Measurements from ENCODE around the gene TTLL5.
"Not testable (repeated sequence)": the region's sequence is repeated elsewhere in the genome, so short reads cannot be mapped to it uniquely, and the experiment has no call there.

TTLL5 gene

DNA sequence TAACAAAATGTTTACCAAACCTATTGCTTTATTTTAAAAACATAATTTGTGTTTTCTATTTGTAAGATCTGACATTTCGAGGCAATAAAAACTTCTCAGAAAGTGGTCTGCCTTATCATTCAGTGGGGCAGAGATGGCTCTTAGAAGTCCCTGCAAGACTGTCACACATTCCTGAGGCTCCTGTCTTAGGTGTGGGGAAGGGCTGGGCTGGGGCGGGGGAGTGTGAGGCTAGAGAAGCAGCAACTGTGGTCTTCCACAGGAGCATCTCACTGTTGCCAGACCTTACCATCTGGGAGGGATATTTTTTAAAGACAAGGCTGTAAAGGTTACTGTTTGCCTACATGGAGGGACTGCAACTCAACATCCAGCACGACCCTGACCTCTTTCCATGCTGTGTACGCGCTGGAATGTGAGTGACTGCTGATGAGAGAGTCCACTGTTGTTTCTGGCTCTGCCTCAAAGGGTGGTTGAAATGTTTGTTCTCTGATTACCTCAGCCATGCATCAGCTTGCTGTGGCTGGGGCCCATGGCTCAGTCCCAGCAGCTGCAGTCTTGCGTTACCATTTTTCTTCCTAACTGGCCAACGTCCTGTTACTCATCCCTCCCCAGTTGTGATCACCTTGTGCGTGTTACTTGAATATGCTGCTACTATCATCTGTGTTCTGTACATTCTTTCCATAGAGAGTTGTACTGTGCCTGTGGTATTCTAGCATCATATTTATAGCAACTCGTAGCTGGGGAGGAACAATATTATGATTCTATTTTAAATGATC is 12.8 kb upstream of the TTLL5 start:
- DNase-seq (ENCODE audit: low read depth) = peak; percentile 99

DNA sequence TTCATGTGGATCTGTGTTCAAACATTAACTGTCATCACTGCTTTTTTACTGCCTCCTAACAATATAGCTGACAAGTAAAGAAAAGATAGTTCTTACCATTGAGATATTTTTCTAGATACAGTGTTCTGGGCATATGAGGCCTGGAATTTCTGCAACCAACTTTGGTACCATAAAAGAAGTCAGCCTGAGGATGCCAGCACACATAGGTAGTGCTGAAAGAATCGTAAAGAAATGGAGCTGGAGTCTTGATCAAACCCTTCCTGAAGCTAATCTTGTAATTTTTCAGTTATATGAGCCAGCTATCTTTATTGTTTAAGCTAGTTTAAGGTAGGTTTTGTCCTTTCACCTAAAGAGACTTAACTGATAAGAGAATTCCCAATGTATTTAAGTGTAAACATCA is 11.7 kb upstream of the TTLL5 start:
- no peak for DNase-seq (ENCODE audit: low read depth)

DNA sequence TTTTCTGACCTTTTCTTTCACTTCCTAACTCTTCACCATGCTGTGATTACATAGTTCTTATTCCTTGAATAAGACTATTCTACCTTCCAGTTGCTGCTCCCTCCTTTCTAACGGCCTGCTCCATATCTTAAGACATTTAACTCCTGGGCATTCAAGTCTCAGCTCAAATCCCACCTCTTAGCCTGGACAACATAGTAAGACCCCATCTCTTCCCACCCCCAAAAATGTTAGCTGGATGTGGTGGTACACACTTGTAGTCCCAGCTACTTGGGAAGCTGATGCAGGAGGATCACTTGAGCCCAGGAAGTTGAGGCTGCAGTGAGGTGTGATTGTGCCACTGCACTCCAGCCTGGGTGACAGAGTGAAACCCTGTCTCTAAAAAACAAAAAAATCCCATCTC is 11.3 kb upstream of the TTLL5 start:
- DNase-seq (ENCODE audit: low read depth) = no peak

DNA sequence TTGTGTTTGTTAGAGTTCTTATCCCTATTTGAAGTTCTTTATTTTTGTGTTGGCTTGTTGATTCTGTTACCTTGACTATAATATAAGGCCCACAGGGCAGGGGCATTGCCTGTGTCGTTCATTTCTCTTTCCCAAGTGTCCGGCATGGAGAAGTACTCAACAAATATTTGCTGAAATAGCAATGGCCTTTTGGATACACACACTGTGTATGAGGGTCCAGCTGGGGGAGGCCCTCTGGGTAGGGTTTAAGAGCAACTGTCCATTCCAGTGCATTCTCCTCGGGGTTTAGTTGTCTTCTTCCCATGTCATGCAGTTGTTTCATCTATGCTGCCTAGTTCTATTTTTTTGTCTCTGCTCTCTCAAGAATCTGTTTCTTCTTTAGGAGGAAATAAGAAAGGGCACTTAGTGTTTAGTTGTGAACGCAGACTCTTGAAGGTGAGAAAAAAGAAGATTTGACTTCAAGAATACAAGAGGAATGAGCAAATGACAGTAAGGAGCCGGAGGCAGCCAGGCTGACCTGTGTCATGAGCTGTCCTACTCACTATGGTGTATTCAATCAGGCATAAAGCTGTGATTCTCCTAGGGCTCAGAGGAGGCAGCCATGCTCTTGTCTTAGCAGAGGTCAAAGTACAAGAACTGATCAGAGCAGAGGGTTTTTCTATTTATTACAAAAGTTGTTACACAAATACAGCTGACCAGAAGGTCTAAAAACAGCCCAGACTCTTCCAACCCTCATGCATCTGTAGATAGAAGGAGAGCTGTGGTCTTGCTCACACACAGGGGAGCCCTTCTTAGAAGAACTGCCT is 10.6 kb upstream of the TTLL5 start:
- no peak for DNase-seq (ENCODE audit: low read depth)

DNA sequence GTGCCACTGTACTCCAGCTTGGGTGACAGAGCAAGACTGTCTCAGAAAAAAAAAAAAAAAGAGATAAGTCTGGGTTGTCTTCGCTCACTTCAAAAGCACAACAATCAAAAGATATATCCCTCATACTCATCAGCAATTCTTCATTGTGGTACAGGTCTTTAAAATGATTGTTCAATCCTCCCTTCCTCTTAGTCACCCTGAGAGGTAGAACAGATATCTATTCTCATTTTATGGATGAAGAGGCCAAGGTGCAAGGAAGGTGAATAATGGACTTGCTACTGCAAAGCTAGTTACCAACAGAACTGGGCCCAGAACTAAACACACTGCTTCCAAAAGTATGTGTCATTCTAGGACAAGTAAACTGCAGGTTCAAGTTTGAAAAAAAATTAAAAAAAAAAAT is 7.5 kb upstream of the TTLL5 start:
- DNase-seq (ENCODE audit: low read depth) = no peak

DNA sequence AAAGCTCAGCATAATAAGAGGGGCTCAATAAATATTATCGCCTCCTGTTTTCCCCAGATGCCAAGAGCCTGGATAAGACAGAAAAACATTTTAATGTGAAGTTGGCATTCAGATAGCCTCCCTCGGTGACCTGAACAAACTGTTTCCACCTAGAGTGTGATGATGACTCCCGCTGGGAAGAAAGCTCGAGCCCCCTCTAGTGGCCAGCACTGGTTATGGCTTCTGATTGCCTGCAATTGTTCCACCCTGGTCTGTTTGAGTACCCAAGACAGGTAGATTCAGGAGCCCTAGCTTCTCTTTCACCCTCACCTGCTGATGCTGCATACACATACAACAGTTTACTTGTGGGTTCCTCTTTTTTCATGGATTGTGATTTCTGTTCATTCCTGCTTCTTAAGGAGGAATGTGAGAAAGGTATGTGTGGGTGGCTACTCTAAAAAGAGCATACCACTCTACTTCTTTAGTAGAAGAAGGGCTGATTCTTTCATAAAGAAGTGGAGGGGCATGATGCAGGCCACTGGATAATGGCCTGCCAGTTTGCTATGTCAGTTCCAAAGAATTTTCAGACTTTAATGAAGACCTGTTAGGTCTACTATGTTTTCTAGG is 6.8 kb upstream of the TTLL5 start:
- peak; percentile 42 for DNase-seq (ENCODE audit: low read depth)

DNA sequence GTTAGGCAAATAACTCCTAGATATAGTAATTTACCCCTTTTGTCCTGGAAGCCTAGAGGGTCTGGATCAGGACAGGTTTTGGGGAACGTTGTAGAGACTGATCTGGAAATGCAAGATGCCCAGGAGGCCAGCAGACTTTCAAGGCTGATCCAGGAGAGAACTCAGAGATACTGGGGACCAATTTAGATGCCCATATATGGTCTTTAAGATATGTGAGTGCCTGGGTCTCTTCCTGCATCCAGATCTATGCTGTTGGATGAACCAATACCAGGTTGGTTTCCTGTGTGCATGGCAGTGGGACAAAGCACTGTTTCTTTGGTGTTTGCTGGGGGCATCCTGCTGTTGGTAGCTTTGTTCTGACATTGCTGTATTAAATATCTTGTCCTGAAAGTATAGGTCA is 5.8 kb upstream of the TTLL5 start:
- no peak for DNase-seq (ENCODE audit: low read depth)

DNA sequence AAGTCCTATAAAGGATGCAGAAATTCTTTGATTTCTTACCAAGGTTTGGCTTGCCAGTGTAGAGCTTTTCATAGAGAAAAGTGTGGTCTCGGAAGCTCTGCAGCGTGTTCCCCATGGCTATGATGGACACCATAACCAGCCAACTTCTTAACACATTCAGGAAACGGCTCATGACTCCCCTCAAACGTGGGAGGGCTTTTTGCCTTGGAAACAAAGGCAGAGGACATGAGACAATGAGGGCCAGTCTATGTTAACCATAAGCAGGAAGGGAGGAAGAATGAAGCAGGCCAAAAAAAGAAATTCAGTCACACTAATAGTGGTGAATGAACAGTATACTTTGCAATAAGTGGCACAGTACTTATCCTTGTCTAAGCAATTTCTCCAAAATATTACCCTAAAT is 3.7 kb upstream of the TTLL5 start:
- no peak for DNase-seq (ENCODE audit: low read depth)

DNA sequence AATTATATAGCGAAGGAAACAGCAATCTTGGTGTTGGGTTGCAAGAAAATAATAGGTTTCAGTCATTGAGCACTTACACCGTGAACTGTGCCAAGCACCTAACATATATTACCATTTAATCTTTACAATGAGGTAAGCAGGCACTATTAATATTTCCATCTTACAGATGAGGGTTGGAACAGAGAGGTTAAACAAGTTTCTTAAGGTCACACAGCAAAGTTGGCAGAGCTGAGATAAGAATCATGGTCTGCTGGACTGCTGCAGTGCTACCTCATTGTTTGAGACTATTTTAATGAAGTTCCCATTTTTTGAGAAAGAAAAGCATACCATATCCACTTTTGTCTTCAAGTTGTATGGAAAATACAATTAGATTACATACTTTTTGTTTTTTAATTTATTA is 2.1 kb upstream of the TTLL5 start:
- DNase-seq (ENCODE audit: low read depth) = no peak

DNA sequence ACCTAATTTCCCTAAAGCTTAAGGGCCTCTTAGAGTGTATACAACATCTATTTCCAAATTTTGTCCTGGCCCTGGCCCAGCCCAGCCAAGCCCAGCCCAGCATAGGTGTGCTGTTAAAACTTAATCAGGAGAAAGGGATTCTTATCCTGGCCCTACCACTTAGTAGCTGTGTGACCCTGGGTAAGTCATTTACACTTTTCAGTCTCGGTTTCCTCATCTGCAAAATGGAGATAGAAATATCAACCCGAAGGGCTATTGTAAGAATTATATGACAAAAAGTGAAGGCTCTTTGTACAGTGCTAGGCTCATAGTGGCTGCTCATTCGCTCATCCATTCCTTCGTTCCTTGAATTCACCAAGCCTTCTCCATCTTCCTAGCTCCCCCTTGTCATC is 812 bp upstream of the TTLL5 start:
- no peak for DNase-seq (ENCODE audit: low read depth)

DNA sequence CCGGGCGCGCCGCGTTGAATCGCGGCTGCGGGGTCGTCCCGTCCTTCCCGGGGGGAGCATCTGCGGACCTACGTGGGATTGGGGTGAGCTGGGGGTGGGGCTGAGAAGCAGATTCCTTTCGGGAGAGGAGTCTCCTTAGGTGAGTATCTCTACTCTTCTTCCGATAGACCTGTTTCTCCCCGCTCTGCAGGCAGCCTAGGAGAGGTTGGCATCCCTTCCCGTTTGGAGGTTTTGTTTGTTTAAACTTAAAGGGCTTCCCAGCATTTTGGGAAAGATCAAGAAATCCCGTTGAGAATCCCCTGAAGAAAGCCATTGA is 411 bp downstream of the TTLL5 start:
- DNase-seq (ENCODE audit: low read depth) = no peak

DNA sequence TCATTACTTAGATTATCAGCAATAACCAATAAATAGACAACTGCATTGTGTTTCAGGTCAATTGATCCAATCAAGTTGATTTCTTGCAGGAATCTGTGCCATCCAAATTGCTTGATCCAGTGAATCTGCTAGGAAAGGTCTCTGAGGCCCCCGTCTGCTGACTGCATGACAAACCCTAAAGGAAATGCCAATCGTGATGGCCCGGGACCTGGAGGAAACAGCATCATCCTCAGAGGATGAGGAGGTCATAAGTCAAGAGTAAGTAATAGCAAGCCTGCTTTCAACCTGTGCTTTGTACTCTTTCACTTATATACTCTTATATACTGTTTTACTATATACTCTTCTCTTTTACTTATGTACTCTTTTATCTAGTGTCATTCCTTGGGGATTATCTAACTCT is 1.9 kb downstream of the TTLL5 start:
- DNase-seq (ENCODE audit: low read depth) = no peak

DNA sequence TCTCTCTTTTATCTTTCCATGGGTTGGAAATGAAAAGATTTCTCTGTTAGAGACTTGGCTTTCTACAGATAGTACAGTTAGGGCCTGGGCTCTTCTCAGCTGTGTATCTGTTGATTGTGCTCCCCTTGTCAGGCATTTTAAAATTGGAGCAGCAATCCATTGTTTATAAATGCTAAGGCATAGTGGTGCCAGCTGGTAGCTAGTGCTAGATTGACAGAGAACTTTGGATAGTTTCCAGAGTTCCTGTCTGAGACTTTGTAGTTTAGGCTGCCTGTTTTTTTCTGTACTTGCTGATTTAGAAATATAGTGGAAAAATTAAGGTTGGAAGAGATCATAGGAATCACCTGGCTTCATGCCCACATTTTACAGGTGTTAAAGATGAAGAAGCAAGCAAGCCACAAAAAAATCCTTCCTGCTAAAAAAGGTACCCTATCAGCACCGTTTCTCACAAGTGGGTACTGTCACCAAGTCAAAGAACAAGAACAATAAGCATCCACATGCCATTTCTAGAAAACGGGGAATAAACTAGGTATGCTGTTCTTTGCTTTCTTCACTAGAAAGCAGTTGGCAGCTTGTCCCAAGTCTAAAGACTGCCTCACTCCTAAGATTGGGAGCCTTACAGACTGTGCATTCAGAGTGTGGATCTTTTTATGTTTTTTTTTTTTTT is 6.2 kb downstream of the TTLL5 start:
- no peak for DNase-seq (ENCODE audit: low read depth)

DNA sequence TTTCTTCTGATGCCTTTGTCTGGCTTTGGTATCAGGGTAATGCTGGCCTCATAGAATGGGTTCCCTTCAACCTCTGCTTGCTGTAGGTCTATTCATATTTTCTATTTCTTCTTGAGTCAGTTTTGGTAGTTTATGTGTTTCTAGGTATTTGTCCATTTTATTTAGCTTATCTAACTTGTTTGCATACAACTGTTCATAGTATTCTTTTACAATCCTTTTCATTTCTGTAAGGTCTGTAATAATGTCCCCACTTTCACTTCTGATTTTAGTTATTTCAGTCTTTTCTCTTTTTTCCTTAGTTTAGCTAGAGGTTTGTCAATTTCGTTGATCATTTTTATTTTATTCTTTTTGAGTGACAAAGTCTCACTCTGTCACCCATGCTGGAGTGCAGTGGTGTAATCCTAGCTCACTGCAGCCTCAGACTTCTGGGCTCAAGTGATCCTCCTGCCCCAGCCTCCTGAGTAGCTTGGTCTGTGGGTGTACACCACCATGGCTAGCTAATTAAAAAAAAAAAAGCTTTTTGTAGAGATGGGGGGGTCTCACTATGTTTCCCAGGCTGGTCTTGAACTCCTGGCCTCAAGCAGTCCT is 11.7 kb downstream of the TTLL5 start:
- no peak for DNase-seq (ENCODE audit: low read depth)

DNA sequence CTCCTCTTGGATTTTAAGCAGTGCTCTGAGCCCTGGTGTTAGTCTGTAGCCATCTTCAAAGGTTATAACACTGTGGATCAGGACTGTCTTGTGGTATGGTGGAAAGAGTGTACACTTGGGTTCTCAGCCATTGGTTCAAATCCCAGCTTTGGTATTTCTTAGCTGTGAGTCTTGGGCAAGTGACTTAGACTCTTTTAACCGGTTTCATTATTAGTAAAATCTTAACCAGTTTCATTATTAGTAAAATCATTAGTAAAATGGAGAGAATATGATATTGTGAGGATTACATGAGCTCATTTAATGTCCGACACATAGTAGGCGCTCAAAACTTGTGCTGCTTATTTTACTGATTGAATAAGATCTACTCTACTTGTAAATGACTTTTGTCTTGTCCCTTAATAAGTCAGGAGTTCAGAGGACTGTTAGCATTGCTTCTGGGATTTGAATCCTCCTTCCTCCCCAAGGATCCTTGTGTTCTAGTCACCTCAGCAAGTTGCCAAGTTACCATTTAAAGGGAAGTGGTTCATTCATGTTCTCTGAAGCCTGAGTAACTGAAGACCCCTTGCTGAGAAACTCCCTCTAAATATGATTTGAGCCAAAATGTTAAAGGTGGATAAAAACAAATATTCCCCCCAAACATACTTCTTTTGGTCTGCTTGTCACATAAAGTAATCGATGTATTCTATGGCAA is 12.4 kb downstream of the TTLL5 start:
- DNase-seq (ENCODE audit: low read depth) = no peak

DNA sequence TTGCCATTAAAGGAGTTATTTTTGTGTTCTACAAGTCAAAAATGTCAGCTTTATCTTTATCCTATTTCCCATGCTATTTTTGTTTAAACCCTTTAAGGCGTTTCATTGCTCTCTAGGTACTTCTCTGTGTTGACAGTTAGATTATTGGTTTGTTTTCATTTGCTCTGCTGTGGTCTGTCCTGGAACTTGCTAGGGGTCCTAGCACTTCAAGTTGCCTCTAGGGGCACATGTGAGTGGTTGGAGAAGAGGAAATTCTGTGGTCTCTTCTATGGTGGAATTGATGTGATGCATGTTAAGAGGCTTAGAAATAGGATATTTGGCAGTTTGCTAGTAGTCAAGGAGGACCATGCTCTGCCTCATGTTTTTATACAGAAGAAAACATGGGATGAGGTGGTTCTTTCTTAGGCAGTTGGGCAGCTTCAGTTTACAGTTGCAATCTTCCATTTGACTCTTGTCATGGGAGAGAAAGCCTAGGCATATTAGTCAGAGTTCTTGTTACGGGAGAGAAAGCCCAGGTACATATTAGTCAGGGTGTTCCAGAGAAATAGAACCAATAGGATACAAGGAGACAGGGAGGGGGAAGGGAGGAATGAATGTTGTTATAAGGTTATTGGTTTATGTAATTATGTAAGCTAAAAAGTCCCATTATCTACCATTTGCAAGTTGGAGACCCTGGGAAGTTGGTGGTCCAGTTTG is 14.4 kb downstream of the TTLL5 start:
- DNase-seq (ENCODE audit: low read depth) = no peak

DNA sequence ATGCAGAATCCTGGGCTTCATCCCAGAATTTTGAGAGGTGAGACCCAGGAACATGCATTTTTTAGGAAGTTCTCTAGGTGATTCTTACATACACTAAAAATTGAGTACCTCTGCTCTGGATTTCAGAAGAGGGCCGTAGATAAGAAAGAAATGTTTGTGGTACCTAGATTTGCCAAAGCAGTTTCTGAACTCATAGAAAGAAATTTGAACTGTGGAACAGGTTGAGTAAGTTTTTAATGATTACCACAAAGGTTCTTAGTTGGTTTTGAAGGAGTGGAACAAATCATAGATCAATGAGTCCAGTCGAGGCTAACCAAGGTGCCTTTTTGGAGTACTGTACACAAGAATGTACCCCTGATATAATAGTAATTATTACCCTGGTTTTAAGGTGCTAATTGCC is 24.9 kb downstream of the TTLL5 start:
- no peak for DNase-seq (ENCODE audit: low read depth)

DNA sequence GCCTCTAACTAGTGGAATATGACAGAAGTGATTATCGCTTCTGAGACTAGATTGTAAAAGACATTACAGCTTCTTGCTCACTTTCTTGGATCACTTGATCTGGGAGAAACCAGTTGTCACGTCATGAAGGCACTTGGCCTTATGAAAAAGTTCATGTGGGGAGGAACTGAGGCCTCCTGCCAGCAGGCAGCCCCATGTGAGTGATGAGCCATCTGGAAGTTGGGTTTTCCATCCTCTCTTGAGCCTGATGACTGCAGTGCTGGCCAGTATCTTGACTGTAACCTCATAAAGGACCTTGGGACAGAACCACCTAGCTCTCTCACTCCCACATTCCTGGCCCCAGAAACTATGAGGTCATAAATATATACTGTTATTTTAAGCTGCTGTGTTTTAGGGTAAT is 28.0 kb downstream of the TTLL5 start:
- peak; percentile 62 for DNase-seq (ENCODE audit: low read depth)

DNA sequence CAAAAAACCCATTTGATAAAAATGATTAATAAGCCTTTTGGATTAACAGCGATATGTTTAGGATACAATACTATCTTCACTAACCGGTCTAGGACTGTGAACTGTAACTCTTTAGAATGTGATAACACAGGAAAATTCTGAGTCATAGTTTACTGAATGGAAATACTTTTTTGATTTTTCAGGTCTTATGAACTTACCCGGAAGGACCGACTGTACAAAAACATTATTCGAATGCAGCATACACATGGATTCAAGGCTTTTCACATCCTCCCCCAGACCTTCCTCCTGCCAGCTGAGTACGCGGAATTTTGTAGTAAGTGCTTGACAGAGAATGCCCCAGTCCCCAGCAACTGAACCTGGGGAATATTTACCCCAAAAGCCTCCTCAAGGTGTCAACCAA is 29.0 kb downstream of the TTLL5 start:
- DNase-seq (ENCODE audit: low read depth) = no peak

DNA sequence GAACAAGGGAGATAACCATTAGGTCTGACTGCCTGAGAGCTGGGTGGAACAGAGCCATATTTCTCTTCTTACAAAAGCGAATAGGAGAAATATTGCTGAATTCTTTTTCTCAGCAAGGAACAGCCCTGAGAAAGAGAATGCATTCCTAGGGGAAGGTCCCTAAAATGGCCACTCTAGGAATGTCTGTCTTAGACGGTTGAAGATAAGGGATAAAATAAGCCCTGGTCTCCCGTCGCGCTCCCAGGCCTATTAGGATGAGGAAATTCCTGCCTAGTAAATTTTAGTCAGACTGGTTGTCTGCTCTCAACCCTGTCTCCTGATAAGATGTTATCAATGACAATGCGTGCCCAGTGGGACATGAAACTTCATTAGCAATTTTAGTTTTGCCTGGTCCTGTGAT is 34.0 kb downstream of the TTLL5 start:
- DNase-seq (ENCODE audit: low read depth) = not testable (repeated sequence)

DNA sequence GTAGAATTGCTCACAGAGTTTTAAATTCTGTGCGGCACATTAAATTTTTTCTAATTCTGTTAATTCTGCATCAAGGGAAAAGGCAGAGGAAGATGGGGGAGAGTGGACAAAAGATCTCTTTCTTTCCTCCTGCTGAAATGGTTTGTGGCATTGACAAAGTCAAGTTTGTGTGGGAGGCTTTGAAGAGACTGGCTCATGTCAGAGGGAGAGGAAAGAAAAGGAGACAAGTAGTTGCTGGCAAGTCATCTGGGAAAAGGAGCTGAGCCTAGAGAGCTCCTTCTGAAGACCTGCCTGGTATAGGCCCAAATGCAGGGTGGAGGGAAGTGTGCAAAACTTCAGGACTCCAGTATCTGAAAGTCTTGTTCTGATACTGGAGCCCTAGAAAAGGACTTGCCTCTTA is 36.3 kb downstream of the TTLL5 start:
- DNase-seq (ENCODE audit: low read depth) = no peak
